Endothelial cell (in vitro differentiated cells): ENCODE measurements around the gene DCBLD1. TPM values are rescaled to one million over a fixed set of nuclear protein-coding genes. Genes with fewer than 3 reads are reported as not detected.
A peak's percentile ranks its signal among the peaks of the same experiment; 100 is the strongest.

Experiments used
- DNase-seq: peaks from one replicate; pipeline ENCODE4 v3.0.0; 2021; ENCODE audit warnings: low spot score
- H3K27ac Mint-ChIP-seq: one replicate; pipeline ENCODE4 v1.8.0; 2021; ENCODE audit warnings: mixed read lengths, inconsistent platforms; ENCODE audit not compliant: unreplicated experiment
- H3K27me3 Mint-ChIP-seq: one replicate; pipeline ENCODE4 v1.8.0; 2021; ENCODE audit warnings: mild to moderate bottlenecking, moderate library complexity, mixed read lengths, inconsistent platforms; ENCODE audit not compliant: unreplicated experiment
- H3K36me3 Mint-ChIP-seq: one replicate; pipeline ENCODE4 v1.8.0; 2021; ENCODE audit warnings: mild to moderate bottlenecking, low read depth, mixed read lengths, inconsistent platforms; ENCODE audit not compliant: unreplicated experiment
- H3K4me1 Mint-ChIP-seq: one replicate; pipeline ENCODE4 v1.8.0; 2021; ENCODE audit warnings: mild to moderate bottlenecking, mixed read lengths, inconsistent platforms; ENCODE audit not compliant: unreplicated experiment
- H3K4me3 Mint-ChIP-seq: one replicate; pipeline ENCODE4 v1.8.0; 2021; ENCODE audit warnings: mild to moderate bottlenecking, mixed read lengths, inconsistent platforms; ENCODE audit not compliant: unreplicated experiment
- H3K9me3 Mint-ChIP-seq: one replicate; pipeline ENCODE4 v1.8.0; 2021; ENCODE audit warnings: mixed read lengths, inconsistent platforms; ENCODE audit not compliant: unreplicated experiment
- total RNA-seq: library from RNA; stranded (reverse); fragmentation: NEBNext Ultra II Directional; extraction: Animal tissue kit (Norgen Biotek cat#: 25700); gene quantifications from one replicate; pipeline ENCODE4 v1.2.1, GENCODE V29; 2021; ENCODE audit not compliant: unreplicated experiment
- TF ChIP-seq, protein P1 (sequence below): fragments of 200-600 bp; sonication (generic); IDR thresholded peaks from one replicate; pipeline ENCODE4 v1.5.0; 2021; ENCODE audit warnings: antibody characterized with exemption; ENCODE audit not compliant: unreplicated experiment

Gene DCBLD1
- total RNA-seq, 1 donor from 2014 or later, result 203 TPM

DNA sequence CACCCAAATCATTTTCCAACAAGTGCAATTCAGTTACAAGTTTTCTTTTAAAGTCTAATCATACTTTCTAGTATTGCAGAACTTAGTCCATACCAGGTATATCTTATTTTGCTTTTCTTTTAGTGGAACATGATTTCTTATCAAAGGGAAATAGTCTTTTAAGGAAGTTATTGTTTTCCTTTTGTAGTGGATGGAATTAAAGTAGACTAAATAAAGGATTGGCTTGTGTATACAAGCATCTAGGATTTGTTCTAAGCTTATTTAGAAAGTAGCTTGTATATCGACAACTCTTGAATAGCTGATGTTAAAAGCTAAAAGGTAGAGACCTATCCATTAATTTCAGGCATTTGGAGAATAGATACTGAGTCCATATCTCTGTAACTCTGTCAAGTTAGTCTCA lies 14.8 kb downstream of the DCBLD1 start:
- TF ChIP-seq, protein P1, sequence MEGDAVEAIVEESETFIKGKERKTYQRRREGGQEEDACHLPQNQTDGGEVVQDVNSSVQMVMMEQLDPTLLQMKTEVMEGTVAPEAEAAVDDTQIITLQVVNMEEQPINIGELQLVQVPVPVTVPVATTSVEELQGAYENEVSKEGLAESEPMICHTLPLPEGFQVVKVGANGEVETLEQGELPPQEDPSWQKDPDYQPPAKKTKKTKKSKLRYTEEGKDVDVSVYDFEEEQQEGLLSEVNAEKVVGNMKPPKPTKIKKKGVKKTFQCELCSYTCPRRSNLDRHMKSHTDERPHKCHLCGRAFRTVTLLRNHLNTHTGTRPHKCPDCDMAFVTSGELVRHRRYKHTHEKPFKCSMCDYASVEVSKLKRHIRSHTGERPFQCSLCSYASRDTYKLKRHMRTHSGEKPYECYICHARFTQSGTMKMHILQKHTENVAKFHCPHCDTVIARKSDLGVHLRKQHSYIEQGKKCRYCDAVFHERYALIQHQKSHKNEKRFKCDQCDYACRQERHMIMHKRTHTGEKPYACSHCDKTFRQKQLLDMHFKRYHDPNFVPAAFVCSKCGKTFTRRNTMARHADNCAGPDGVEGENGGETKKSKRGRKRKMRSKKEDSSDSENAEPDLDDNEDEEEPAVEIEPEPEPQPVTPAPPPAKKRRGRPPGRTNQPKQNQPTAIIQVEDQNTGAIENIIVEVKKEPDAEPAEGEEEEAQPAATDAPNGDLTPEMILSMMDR, result no peak
- H3K4me3 Mint-ChIP-seq, result no peak overlapping the region
- H3K36me3 Mint-ChIP-seq, result peaks cover 14% of the 10 kb centered on the region
- H3K9me3 Mint-ChIP-seq, result no peaks in the 10 kb centered on the region
- no peak for DNase-seq
- peak overlapping the region; percentile 83 for H3K27ac Mint-ChIP-seq
- H3K27me3 Mint-ChIP-seq, result peaks cover 8% of the 10 kb centered on the region
- peaks cover 84% of the 10 kb centered on the region for H3K4me1 Mint-ChIP-seq

DNA sequence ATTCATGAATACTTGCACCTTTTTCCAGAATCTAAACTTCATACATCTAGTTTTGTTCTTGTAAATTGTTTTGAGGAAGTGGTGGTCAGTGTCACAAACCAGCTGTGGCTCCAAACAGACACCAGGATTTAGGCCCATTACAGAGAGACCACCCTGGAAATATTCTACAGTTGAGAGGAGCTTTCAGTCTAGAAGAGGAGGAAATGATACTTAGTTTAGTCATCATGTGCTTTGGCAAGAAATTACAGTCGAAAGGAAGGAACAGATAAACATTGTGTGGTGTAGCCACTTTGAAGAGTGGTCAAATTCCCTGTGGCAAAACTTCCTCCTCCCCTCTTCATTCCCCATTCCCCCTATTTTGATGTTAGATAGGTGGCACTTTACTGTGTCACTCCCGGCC lies 15.7 kb downstream of the DCBLD1 start:
- peaks cover 84% of the 10 kb centered on the region for H3K4me1 Mint-ChIP-seq
- H3K9me3 Mint-ChIP-seq, result no peaks in the 10 kb centered on the region
- H3K4me3 Mint-ChIP-seq, result no peak overlapping the region
- peaks cover 19% of the 10 kb centered on the region for H3K36me3 Mint-ChIP-seq
- TF ChIP-seq, protein P1, result no peak
- peak overlapping the region; percentile 95 for H3K27ac Mint-ChIP-seq
- H3K27me3 Mint-ChIP-seq, result peaks cover 6% of the 10 kb centered on the region
- DNase-seq, result no peak

DNA sequence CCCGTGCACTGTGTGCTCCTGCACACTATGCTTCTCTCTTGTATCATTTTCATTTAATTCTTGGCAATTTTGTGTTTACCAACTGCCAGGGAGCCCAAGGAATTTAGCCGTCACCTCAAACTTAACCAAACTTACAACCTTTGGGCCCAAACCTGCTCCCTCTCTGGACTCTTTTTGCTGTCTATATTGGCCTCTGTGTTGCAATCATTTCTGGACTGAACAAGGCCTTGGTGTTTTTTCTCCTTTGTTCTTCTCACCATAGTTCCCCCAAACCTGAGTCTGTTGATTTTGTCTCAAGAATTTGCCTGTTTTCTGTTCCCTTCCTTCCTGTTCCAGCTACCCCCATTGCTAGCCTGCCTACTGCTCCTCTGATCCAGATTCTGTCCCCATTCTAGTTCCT lies 19.2 kb downstream of the DCBLD1 start:
- H3K27ac Mint-ChIP-seq, result peak overlapping the region; percentile 93

DNA sequence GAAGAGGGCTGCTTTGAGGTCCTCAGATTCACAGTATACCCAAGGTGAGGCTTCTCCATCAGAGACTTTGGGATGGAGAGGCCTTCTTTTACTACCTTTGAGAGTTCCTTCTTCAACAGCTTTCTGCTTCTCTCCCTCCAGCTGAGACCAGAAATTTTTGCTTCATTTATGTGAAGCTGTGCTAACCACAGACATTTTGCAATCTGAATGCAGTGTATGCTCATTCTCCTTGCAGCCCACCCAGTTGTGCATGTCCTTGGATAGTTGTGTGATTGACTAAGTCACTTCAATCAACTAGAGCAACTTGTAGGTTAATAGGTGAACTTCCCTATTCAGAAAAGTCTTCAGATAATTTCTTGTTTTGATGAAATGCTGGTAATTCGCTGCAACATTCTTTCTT lies 20.1 kb downstream of the DCBLD1 start:
- H3K4me3 Mint-ChIP-seq, result peak overlapping the region; percentile 38
- no peak for DNase-seq
- H3K4me1 Mint-ChIP-seq, result peaks cover 83% of the 10 kb centered on the region
- peaks cover 46% of the 10 kb centered on the region for H3K36me3 Mint-ChIP-seq
- H3K9me3 Mint-ChIP-seq, result no peaks in the 10 kb centered on the region
- TF ChIP-seq, protein P1, result no peak
- H3K27ac Mint-ChIP-seq, result peak overlapping the region; percentile 67
- H3K27me3 Mint-ChIP-seq, result peaks cover 4% of the 10 kb centered on the region

More for the DNA sequence above, 19.2 kb downstream of the DCBLD1 start:
- H3K4me3 Mint-ChIP-seq, result peak overlapping the region; percentile 29
- H3K4me1 Mint-ChIP-seq, result peaks cover 85% of the 10 kb centered on the region
- H3K36me3 Mint-ChIP-seq, result peaks cover 43% of the 10 kb centered on the region
- H3K27me3 Mint-ChIP-seq, result peaks cover 4% of the 10 kb centered on the region
- TF ChIP-seq, protein P1, result no peak
- DNase-seq, result no peak
- H3K9me3 Mint-ChIP-seq, result no peaks in the 10 kb centered on the region

DNA sequence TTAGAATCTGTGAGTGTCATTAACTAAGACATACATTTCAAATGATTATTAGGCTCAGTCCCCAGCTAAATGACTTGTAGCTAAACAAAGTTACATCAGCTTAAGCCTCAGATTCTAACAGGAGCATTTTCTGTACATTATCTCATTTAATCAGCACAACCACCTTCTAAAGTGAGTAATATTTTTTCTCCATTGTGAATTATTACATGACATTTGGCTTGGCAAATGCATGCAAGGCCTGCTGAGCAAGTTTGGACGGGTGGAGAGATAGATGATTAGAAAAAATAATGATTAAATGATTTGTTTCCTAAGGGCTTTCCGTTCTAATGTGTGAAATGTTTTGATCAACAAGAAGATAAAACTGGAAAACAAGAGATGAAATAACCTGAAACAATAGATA lies 20.7 kb downstream of the DCBLD1 start:
- H3K9me3 Mint-ChIP-seq, result no peaks in the 10 kb centered on the region
- H3K27ac Mint-ChIP-seq, result no peak overlapping the region
- no peak for DNase-seq
- TF ChIP-seq, protein P1, result no peak
- H3K36me3 Mint-ChIP-seq, result peaks cover 46% of the 10 kb centered on the region
- no peak overlapping the region for H3K4me3 Mint-ChIP-seq
- peaks cover 4% of the 10 kb centered on the region for H3K27me3 Mint-ChIP-seq
- peaks cover 83% of the 10 kb centered on the region for H3K4me1 Mint-ChIP-seq
